ENCODE results near the gene DEFB114.

The DEFB114 gene, protein sequence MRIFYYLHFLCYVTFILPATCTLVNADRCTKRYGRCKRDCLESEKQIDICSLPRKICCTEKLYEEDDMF

DNA sequence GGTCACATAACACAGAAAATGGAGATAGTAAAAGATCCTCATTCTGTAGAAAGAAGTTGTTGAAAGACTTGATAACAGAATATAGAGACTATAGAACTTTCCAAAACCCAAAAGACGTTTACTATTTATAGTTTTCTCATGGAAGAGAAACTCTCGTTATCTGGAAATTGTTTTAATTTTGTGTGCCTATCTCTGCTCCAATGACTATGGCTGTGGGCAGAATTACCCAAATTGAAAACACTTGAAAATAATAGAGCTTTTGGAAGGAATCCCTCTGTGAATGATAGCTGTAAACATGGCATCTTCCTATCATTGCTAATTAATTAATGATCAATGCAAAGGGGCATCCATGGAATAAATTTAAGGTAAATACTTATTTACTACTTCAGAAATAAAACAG lies at the start of gene DEFB114:
TSS of gene DEFB114 (minus strand) at position 101 of the 400 bp plus-strand sequence. CDS start at position 42, 59 bp downstream.
- Histone ChIP-seq H3K79me2 (ENCODE audit: insufficient read depth, low read depth) (no peaks in the 10 kb centered on the region), H3K4me2 (no peak within 1 kb of the TSS), H3K4me1 (ENCODE audit: low read depth, poor library complexity, severe bottlenecking) (no peaks in the 10 kb centered on the region), H3K27ac (no peak within 1 kb of the TSS), H2AFZ (ENCODE audit: low read depth) (no peak within 1 kb of the TSS), H3K36me3 (ENCODE audit: insufficient read depth) (no peaks in the 10 kb centered on the region), H3K4me3 (IDR thresholded peaks at IDR 0.05; ENCODE audit: insufficient read depth, low read depth, low read length) (no peak within 1 kb of the TSS), H3K9ac (no peak within 1 kb of the TSS), H4K20me1 (ENCODE audit: insufficient read depth) (no peaks in the 10 kb centered on the region), H3K27me3 (ENCODE audit: insufficient read depth, low read depth) (no peaks in the 10 kb centered on the region)
- TF ChIP-seq, protein P1, sequence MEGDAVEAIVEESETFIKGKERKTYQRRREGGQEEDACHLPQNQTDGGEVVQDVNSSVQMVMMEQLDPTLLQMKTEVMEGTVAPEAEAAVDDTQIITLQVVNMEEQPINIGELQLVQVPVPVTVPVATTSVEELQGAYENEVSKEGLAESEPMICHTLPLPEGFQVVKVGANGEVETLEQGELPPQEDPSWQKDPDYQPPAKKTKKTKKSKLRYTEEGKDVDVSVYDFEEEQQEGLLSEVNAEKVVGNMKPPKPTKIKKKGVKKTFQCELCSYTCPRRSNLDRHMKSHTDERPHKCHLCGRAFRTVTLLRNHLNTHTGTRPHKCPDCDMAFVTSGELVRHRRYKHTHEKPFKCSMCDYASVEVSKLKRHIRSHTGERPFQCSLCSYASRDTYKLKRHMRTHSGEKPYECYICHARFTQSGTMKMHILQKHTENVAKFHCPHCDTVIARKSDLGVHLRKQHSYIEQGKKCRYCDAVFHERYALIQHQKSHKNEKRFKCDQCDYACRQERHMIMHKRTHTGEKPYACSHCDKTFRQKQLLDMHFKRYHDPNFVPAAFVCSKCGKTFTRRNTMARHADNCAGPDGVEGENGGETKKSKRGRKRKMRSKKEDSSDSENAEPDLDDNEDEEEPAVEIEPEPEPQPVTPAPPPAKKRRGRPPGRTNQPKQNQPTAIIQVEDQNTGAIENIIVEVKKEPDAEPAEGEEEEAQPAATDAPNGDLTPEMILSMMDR (conservative IDR thresholded peaks at IDR 0.05; ENCODE audit: low read depth, low read length) = no peak

DNA sequence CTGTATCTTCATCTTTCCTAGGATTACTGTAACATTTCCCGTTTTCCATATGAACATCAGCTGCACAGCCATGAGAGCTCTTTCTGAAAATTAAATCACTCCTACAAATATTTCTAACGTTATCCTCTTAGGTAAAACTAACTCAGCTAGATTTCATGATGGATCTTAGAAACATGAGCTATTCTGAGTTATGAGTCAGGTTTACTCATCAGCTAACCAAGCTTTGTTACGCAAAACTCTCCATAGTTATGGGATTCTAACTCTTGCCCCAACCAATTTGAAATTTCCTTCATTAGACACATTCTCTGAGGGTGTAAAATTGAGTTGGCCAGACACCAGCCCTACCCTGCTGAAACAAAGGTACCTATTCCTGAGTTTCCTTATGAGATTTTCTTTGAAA lies 43.9 kb upstream of the DEFB114 start:
- TF ChIP-seq, protein P1 (conservative IDR thresholded peaks at IDR 0.05; ENCODE audit: low read depth, low read length) = no peak
- H4K20me1 ChIP-seq (ENCODE audit: insufficient read depth) = no peaks in the 10 kb centered on the region
- H2AFZ ChIP-seq (ENCODE audit: low read depth) = no peak overlapping the region
- H3K27me3 ChIP-seq (ENCODE audit: insufficient read depth, low read depth) = no peaks in the 10 kb centered on the region
- H3K36me3 ChIP-seq (ENCODE audit: insufficient read depth) = no peaks in the 10 kb centered on the region
- H3K79me2 ChIP-seq (ENCODE audit: insufficient read depth, low read depth) = no peaks in the 10 kb centered on the region
- no peak overlapping the region for H3K4me2 ChIP-seq
- no peak overlapping the region for H3K4me3 ChIP-seq (IDR thresholded peaks at IDR 0.05; ENCODE audit: insufficient read depth, low read depth, low read length)
- H3K27ac ChIP-seq = no peak overlapping the region
- no peaks in the 10 kb centered on the region for H3K4me1 ChIP-seq (ENCODE audit: low read depth, poor library complexity, severe bottlenecking)
- H3K9ac ChIP-seq = no peak overlapping the region

GRCh38 chr6:50003139-50003538 lies 39.2 kb upstream of the DEFB114 start:
- Histone ChIP-seq H3K36me3 (ENCODE audit: insufficient read depth) (no peaks in the 10 kb centered on the region), H3K4me3 (IDR thresholded peaks at IDR 0.05; ENCODE audit: insufficient read depth, low read depth, low read length) (no peak overlapping the region), H3K27me3 (ENCODE audit: insufficient read depth, low read depth) (no peaks in the 10 kb centered on the region), H3K4me1 (ENCODE audit: low read depth, poor library complexity, severe bottlenecking) (no peaks in the 10 kb centered on the region), H3K27ac (no peak overlapping the region), H4K20me1 (ENCODE audit: insufficient read depth) (no peaks in the 10 kb centered on the region), H3K79me2 (ENCODE audit: insufficient read depth, low read depth) (no peaks in the 10 kb centered on the region), H2AFZ (ENCODE audit: low read depth) (no peak overlapping the region), H3K4me2 (no peak overlapping the region), H3K9ac (no peak overlapping the region)
- TF ChIP-seq, protein P1 (conservative IDR thresholded peaks at IDR 0.05; ENCODE audit: low read depth, low read length) = no peak

- Histone ChIP-seq H3K79me2 (ENCODE audit: insufficient read depth, low read depth) (no peaks in the 10 kb centered on the region), H2AFZ (ENCODE audit: low read depth) (no peak overlapping the region), H3K27ac (no peak overlapping the region), H4K20me1 (ENCODE audit: insufficient read depth) (no peaks in the 10 kb centered on the region), H3K36me3 (ENCODE audit: insufficient read depth) (no peaks in the 10 kb centered on the region), H3K4me3 (IDR thresholded peaks at IDR 0.05; ENCODE audit: insufficient read depth, low read depth, low read length) (no peak overlapping the region), H3K4me1 (ENCODE audit: low read depth, poor library complexity, severe bottlenecking) (no peaks in the 10 kb centered on the region), H3K4me2 (no peak overlapping the region), H3K9ac (no peak overlapping the region), H3K27me3 (ENCODE audit: insufficient read depth, low read depth) (no peaks in the 10 kb centered on the region)
- TF ChIP-seq, protein P1 (conservative IDR thresholded peaks at IDR 0.05; ENCODE audit: low read depth, low read length) = no peak
Measured at GRCh38 chr6:49995278-49995677, 31.3 kb upstream of the DEFB114 start.

Measured in KMS-11 (cell line).